Immature natural killer cell (primary cell): ENCODE results near the gene CD248. TPM values are rescaled to one million over a fixed set of nuclear protein-coding genes. Genes with fewer than 3 reads are reported as not detected.

ENCODE experiments used
- polyA plus RNA-seq, 3 donors: library from polyadenylated mRNA; unstranded; fragments of 300-500 nt; fragmentation: Illumina TruSeq; gene quantifications; one replicate each; pipeline ENCODE4 v1.2.3, GENCODE V29; 2021

The CD248 gene
- polyA plus RNA-seq, 3 donors from 2014 or later = not detected

Other genes starting within 250 kb of the CD248 start
- gene PACS1, start 246.8 kb downstream of the CD248 start, polyA plus RNA-seq = 10 to 100 TPM; 10.0 to 72.3 (median 23.9) TPM
- 1 to 10 TPM; 1.6 to 7.1 (median 3.9) TPM for gene KLC2, start 59.3 kb downstream of the CD248 start, polyA plus RNA-seq
- 10 to 100 TPM; 22.9 to 33.2 (median 25.8) TPM for gene RAB1B, start 48.4 kb downstream of the CD248 start, polyA plus RNA-seq
- not detected for gene CNIH2, start 38.9 kb downstream of the CD248 start, polyA plus RNA-seq
- 10 to 100 TPM; 55.7 to 85.2 (median 62.1) TPM for gene YIF1A, start 27.9 kb downstream of the CD248 start, polyA plus RNA-seq
- gene TMEM151A, start 25.1 kb downstream of the CD248 start, polyA plus RNA-seq = not detected
- under 1 TPM in 2 of 3 donors, not detected in 1; 0.17 to 0.20 TPM for gene RIN1, start 19.4 kb upstream of the CD248 start, polyA plus RNA-seq
- 10 to 100 TPM; 69.3 to 79.8 (median 76.3) TPM for gene BRMS1, start 28.1 kb upstream of the CD248 start, polyA plus RNA-seq
- 10 to 100 TPM in 1 of 3 donors, 1 to 10 TPM in 2; 7.0 to 11.1 (median 7.4) TPM for gene B4GAT1, start 30.6 kb upstream of the CD248 start, polyA plus RNA-seq
- under 1 TPM in 2 of 3 donors, not detected in 1; 0.21 to 0.32 TPM for gene SLC29A2, start 54.7 kb upstream of the CD248 start, polyA plus RNA-seq
- not detected for gene NPAS4, start 104.0 kb upstream of the CD248 start, polyA plus RNA-seq
- gene MRPL11, start 121.8 kb upstream of the CD248 start, polyA plus RNA-seq = 100 to 1,000 TPM in 1 of 3 donors, 10 to 100 TPM in 2; 53.6 to 118 (median 88.6) TPM
- gene PELI3, start 149.9 kb upstream of the CD248 start, polyA plus RNA-seq = 1 to 10 TPM; 1.6 to 3.2 (median 1.7) TPM
- 10 to 100 TPM; 44.5 to 54.2 (median 47.6) TPM for gene DPP3, start 163.4 kb upstream of the CD248 start, polyA plus RNA-seq
- 1 to 10 TPM; 5.3 to 8.3 (median 6.2) TPM for gene BBS1, start 193.6 kb upstream of the CD248 start, polyA plus RNA-seq
- 10 to 100 TPM; 19.8 to 28.0 (median 24.7) TPM for gene ZDHHC24, start 229.0 kb upstream of the CD248 start, polyA plus RNA-seq
- gene ACTN3, start 229.9 kb upstream of the CD248 start, polyA plus RNA-seq = under 1 TPM in 1 of 3 donors, not detected in 2; 0.07 TPM